Measurements from ENCODE around the gene KIF20A. TPM values are rescaled to one million over a fixed set of nuclear protein-coding genes. Genes with fewer than 3 reads are reported as not detected.

The KIF20A gene
- polyA plus RNA-seq, 4 donors, result 37.1 to 47.9 (median 43.0) TPM

Other genes with a start within 250 kb of the KIF20A start
- gene FAM13B, start 146.0 kb upstream of the KIF20A start, polyA plus RNA-seq (ENCODE audit: insufficient read length in 4 of 4), result 10 to 100 TPM; 34.4 to 58.7 (median 55.7) TPM
- gene WNT8A, start 95.1 kb upstream of the KIF20A start, polyA plus RNA-seq (ENCODE audit: insufficient read length in 4 of 4), result under 1 TPM in 3 of 4 donors, not detected in 1; 0.14 to 0.29 (median 0.19) TPM
- 10 to 100 TPM in 3 of 4 donors, 1 to 10 TPM in 1; 5.8 to 26.7 (median 24.0) TPM for gene NME5, start 39.7 kb upstream of the KIF20A start, polyA plus RNA-seq (ENCODE audit: insufficient read length in 4 of 4)
- 100 to 1,000 TPM; 103 to 182 (median 133) TPM for gene BRD8, start 482 bp upstream of the KIF20A start, polyA plus RNA-seq (ENCODE audit: insufficient read length in 4 of 4)
- gene CDC23, start 34.2 kb downstream of the KIF20A start, polyA plus RNA-seq (ENCODE audit: insufficient read length in 4 of 4), result 10 to 100 TPM; 46.3 to 70.0 (median 62.5) TPM
- 1 to 10 TPM; 2.7 to 6.6 (median 5.5) TPM for gene GFRA3, start 95.5 kb downstream of the KIF20A start, polyA plus RNA-seq (ENCODE audit: insufficient read length in 4 of 4)
- gene CDC25C, start 152.7 kb downstream of the KIF20A start, polyA plus RNA-seq (ENCODE audit: insufficient read length in 4 of 4), result 1 to 10 TPM; 6.5 to 8.0 (median 7.2) TPM
- 10 to 100 TPM; 28.6 to 35.2 (median 32.4) TPM for gene FAM53C, start 159.2 kb downstream of the KIF20A start, polyA plus RNA-seq (ENCODE audit: insufficient read length in 4 of 4)
- 100 to 1,000 TPM in 1 of 4 donors, 10 to 100 TPM in 3; 67.9 to 103 (median 89.4) TPM for gene KDM3B, start 173.6 kb downstream of the KIF20A start, polyA plus RNA-seq (ENCODE audit: insufficient read length in 4 of 4)